NCI-H226 (cell line): ENCODE results near the gene LMO1.
A peak's percentile ranks its signal among the peaks of the same experiment; 100 is the strongest.

Experiments
- DNase-seq: peaks from one replicate; pipeline ENCODE4 v3.0.0-alpha.2; 2015

Gene LMO1

GRCh38 chr11:8288166-8288772 lies 24.6 kb upstream of the LMO1 start:
- DNase-seq, result no peak

DNA sequence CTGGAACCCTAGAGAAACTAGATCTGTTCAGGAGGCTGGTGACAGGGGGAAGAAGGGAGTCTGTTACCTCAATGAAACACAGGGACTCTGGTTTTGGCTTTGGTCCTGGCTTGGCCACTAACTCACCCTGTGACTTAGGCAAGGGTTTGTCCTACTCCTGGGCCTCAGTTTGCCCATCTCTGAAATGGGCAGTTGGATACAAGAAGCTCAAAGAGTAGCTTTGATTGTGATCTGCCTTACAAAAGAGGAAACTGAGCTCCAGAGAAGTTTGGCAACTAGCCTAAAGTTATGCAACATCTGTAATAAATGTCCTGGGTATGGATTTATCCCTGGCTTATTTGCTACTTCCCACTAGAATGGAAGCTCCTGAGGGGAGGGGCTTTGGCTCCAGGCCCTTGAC lies 24.0 kb upstream of the LMO1 start:
- DNase-seq, result no peak

DNA sequence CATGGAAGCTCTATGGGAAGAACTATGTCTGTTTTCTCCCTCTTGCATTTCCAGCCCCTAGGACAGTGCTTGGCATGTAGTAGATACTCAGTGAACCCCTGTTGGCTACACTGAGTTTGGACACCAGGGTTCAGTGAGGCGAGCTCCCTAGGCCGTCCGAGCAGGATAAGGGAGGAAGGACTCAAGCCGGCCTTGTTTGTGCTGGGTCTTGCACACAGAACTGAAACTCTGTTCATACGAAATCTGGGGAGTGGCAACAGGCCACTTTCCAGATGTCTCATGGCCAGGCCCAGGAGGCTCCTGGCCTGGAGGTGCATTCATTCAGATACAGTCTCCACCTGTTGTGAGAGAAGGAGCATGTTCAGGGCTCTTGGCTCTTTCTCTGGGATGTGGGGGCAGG lies 23.6 kb upstream of the LMO1 start:
- DNase-seq, result no peak

GRCh38 chr11:8286886-8287285 lies 23.2 kb upstream of the LMO1 start:
- DNase-seq, result no peak

GRCh38 chr11:8285796-8286195 lies 22.1 kb upstream of the LMO1 start:
- no peak for DNase-seq

GRCh38 chr11:8285228-8285627 lies 21.6 kb upstream of the LMO1 start:
- no peak for DNase-seq

DNA sequence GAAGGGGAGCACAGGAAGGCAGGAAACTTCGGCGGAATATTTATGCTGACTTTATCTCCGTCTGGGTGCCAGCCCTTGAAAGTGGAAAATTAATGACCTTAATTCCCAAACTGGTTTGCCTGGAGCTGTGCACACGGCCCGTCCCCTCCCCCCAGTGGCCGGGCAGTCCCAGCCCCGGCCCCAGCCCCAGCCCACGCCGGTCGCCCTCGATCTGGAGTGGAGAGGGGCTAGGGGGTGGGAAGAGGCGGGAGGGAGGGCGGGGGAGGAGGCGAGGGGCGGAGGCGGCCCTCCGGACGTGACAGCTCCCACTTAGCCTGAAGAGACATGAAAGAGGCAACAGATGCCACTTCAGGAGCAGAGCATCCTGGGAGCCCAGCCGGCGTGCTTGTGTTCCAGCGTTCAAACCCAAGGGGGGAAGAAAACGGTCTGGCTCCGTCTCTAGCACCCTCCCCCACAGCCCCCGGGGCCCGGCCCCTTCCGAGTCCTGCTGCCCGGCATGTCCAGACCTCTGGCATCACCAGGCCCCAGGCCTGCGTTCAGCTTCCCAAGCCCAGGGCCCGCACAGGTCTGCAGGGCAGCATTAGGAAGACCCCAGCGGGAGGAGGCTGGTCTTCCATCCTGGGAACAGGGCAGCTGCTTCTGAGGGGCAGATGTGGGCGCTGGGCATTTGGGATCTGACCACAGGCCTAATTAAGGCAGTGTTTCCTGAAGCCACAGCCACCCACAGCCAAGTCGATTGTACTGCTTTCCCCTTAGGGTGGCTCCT lies 20.0 kb upstream of the LMO1 start:
- DNase-seq, result no peak

GRCh38 chr11:8283100-8283464 lies 19.4 kb upstream of the LMO1 start:
- DNase-seq, result no peak

DNA sequence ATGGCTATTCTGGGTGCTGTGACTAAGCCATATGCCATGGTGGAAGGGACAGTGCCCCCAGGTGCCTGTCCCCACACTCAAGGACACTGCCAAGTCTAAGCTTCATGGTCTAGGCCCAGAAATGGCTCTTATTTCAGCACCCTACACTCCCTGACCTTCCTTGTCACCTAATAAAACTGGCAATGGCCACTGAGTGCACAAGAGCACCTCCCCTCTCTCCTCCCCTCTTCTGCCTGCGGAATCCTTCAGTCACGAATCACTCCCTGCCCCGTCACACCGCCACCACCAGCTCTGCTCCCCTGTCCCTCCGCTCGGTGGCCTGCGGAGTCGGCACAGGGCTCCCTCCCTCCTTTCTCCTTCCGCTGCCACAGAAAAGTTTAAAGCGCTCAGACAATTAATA lies 19.0 kb upstream of the LMO1 start:
- DNase-seq, result no peak

- DNase-seq, result no peak
Observed at GRCh38 chr11:8281266-8281665, 17.6 kb upstream of the LMO1 start.

- DNase-seq, result no peak
Observed at GRCh38 chr11:8277691-8278090, 14.0 kb upstream of the LMO1 start.

DNA sequence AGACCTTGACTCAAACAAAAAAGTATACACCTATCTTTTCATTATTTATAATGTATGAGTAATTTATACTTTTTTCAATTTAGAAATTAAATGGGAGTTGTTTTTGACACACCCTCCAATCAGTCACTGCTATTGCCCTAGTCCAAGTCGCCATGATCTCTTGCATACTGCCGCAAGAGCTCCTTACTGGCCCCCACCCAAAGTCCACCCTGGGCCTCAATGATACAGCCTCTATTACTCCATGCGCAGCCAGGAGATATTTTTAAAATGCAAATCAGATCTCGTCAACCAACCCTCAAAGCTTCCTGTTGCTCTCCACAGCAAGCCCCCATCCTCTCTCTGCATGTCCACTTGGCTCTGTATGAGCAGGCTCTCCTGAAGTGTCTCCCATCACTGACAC lies 12.8 kb upstream of the LMO1 start:
- DNase-seq, result no peak

GRCh38 chr11:8273287-8273686 lies 9.6 kb upstream of the LMO1 start:
- peak; percentile 17 for DNase-seq

DNA sequence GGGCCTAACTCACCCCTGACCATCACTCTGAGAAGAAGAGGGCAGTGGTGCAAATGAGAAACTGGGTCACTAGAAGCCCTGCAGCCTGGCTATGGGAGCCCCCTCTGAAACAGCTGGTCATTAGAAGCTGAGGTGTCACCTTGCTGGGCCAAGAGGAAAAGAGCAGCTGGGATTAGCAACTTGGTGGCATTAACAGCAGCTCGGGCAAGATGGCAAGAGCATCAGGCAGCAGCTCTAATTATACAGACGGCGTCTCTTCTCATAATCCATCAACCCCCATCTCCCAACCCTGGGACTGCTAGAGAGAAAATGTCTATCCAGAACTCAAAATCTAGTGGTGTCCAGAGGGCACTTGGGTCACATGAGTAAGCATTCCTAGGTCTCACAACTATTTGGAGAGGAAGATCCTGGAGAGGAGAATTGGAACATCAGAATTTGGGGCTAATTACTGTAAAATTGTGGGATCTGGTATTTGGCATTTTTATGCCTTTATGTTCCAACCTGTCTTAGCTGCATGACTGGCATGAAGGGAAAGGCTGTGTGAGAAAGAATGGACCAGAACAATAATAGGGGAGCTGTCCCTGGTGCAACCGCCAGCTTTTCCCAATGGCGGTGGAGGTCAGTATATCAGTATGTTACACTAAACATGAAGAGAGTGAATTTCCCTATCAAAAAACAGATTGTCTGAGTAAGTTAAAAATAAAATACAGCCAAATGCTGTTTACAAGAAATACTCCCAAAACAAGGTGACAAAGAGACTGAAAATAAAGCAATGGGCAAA lies 7.6 kb upstream of the LMO1 start:
- no peak for DNase-seq

DNA sequence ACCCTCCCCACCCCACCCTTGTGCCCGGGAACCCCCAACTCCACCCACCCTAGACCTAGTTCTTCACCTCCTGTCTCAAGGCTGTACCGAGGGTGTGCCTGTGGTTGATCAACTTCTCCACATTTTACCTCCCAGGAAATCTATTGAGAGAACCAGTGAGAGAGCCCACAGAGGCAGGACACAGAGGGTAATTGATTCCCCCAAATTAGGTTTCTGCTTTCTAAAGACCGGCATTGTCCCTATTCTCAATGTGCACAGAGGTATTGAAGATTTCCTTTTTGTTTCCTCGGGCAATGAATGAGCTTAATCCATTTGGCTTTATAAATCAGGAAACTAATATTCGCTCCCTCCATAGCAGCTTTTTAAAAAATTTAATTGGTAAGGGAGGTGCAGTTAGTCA lies 6.0 kb upstream of the LMO1 start:
- no peak for DNase-seq

DNA sequence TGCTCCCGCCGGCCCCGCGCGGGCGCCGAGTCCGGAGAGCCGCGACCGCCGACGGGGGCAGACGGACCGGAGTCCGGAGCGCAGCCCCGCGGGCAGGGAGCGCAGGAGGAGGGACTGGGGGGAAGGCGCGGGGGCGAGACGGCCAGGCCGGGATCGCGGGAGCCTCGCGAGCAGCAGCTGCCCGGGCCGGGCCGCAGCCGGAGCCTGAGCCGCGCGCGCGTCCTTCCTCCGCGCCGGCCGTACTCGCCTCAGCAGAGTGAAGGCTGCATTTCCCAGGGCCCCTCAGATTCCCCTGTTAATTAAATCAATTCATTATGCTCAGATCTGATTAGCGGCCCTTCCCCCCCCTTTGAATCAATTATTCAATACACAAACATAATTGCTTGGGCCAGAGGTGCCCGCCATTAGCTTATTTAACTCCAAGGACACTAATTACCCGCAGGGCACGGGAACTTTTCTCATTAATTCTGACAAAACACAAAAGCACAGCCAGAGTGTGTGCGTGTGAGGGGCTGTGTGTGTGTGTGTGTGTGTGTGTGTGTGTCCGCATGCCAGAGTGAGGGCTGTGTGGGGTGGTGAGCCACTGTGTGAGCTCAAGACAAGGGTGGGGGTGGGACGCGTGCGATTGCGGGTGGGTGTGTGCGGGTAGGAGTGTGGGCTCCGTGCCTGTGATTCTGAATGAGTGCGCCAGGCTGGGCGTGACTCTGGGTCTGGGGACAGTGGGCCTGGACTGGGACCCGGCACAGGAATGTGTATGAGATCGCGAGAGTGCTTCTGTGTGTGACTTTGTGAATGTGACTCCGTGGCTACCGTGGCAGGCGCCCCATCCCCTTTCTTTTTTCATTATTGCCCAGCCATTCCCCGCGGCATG lies 5.1 kb upstream of the LMO1 start:
- no peak for DNase-seq

DNA sequence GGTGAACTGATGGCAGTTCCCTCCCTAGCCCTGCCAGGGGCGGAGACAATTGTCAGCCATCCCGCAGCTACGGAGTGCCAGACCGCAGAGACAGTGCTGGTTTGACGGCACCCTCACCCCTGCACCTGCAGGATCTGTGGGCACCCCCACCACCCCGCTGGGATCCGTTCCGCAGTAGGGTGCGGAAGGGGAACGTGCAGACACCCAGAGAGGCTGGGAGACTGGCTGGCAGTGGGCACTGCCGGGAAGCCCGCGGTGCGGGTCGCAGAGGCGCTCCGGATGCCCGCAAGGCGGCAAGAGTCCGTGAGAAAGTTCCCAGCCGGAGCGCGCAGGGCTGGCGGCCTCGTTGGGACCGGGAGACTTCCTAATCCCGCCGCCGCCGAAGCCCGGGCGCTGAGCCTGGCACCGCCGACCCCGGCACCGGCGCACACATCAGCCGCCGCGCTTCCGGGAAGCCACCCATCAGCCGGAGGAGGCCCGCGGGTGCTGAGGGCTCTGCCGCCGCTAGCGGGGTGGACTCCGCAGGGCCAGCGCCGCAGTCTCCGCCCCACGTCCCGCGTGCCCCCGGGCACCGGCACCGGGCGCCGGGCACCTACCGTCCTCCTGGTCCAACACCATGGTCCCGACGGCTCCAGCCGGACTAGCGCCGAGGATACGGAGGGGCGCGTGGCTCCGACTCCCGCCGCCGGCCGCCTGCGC lies 4.3 kb upstream of the LMO1 start:
- DNase-seq, result no peak

GRCh38 chr11:8267280-8267679 lies 3.6 kb upstream of the LMO1 start:
- DNase-seq, result no peak

DNA sequence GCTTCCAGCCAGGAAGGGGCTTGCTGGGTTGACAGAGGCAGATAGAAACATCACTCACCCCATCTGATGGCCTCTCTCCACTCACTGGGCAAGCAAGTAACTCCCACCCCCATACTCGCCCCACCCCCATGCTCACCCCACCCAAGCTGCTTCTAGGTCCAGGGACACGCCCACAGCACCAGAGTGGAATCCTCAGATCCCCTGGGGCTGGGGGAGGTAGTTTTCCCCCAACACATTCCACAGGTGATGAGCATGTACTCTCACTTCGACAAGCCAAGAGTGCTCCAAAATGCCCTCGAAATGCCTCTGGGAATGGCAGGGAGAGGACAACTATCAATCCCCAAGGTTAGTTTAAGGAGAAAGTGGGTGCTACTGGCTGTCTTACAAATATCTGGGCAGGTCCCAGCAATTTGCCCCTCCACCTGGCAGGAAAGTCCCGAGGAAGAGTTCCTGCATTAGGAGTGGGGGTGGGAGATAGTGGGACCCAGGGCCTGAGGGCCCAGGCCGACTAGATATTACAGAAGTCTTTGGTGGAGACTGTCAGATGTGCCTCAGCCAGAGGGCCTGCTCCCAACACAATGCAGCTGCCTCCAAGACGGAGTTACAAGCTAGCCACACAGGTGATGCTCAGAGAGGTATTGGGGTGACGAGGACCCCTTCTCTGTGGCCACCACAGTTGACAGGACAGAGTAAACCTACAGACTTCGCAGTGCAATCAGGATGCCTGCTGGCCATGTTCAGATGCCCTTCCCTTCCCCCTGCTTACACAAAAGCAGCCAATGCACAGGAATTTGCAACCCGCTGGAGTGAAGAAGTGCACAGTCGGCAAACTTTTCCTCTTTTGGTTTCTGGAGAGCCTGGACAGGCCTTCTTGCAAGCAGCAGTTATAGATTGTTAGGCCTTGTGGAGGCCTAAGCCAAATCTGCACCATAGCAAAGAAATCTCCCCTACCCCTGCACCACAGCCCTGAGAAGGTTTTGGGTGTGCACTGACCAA lies 2.9 kb upstream of the LMO1 start:
- DNase-seq, result no peak

DNA sequence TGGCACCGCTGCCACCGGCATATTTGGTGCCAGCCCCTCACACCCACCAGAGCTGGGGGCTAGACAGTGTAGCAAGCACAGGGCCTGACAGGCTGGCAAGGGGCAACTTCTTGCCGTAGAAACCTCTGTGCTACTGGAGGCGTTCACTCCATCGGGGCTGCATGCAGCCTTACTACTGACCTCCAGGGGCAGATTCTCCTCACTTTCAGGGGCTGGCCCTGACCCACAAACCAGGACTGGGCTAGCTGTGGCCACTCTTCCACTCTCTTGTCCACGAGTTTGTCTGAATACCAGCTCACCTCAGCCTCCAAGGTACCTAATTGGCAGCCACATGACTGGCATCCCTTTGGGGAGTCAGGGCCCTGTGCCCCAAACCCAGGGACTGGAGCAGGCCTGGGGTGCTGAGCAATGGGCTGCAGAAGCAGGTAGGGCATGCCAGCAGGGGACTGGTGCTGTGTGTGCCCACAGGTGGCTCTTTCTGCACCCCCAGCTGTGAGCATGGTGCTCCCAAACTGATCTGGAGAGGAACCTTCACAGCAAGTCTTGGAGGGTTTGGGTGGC lies 2.1 kb upstream of the LMO1 start:
- no peak for DNase-seq
